CD4-positive, CD25-positive, alpha-beta regulatory T cell (primary cell): Measurements from ENCODE around the gene SRPK1. TPM values are rescaled to one million over a fixed set of nuclear protein-coding genes. Genes with fewer than 3 reads are reported as not detected.

Experiments
- ATAC-seq, 2 donors: fragments of 150-1000 bp; cut with Tn5 transposase; one replicate each; pipeline ENCODE4 v1.10.0; 2021; ENCODE audit warnings: low read depth in 2 of 2, moderate number of reproducible peaks in 2 of 2, moderate library complexity in 1 of 2
- DNase-seq, 3 donors: peaks; one replicate each; pipeline versions ENCODE4 v3.0.0 to v3.0.0-alpha.2; 2012 to 2022; ENCODE audit warnings: mixed read lengths in 1 of 3
- H3K27ac ChIP-seq: one replicate; pipeline ENCODE4 v1.7.0; 2013; ENCODE audit warnings: mild to moderate bottlenecking, low read length; ENCODE audit not compliant: insufficient read depth, poor library complexity, severe bottlenecking
- H3K27me3 ChIP-seq: one replicate; pipeline ENCODE4 v1.7.0; 2013; ENCODE audit warnings: low read length; ENCODE audit not compliant: control insufficient read depth, insufficient read depth
- H3K36me3 ChIP-seq: one replicate; pipeline ENCODE4 v1.7.0; 2013; ENCODE audit warnings: mild to moderate bottlenecking, low read length, moderate library complexity; ENCODE audit not compliant: control insufficient read depth, insufficient read depth
- H3K4me1 ChIP-seq: 2 replicates; pipeline ENCODE4 v1.7.0; 2013; ENCODE audit warnings: mild to moderate bottlenecking, low read length; ENCODE audit not compliant: insufficient read depth, control insufficient read depth, poor library complexity, severe bottlenecking
- H3K4me3 ChIP-seq: one replicate; pipeline ENCODE4 v1.7.0; 2013; ENCODE audit warnings: low read depth, mild to moderate bottlenecking, low read length, moderate library complexity
- H3K9me3 ChIP-seq, 2 experiments: 1 replicate in 1 of 2; 2 replicates in 1 of 2; pipeline ENCODE4 v1.7.0; 2013; ENCODE audit warnings: low read length in 2 of 2, mild to moderate bottlenecking in 1 of 2, moderate library complexity in 1 of 2; ENCODE audit not compliant: control insufficient read depth in 2 of 2
- H3K27ac Mint-ChIP-seq, 3 donors: one replicate each; pipeline ENCODE4 v1.8.0; 2020 to 2022; ENCODE audit warnings: mild to moderate bottlenecking in 3 of 3, mixed read lengths in 3 of 3, moderate library complexity in 2 of 3
- H3K27me3 Mint-ChIP-seq: one replicate; pipeline ENCODE4 v1.8.0; 2022; ENCODE audit warnings: mild to moderate bottlenecking, mixed read lengths
- H3K36me3 Mint-ChIP-seq: one replicate; pipeline ENCODE4 v1.8.0; 2020; ENCODE audit warnings: mixed read lengths
- H3K4me1 Mint-ChIP-seq, 4 donors: one replicate each; pipeline ENCODE4 v1.8.0; 2020 to 2022; ENCODE audit warnings: mixed read lengths in 4 of 4, mild to moderate bottlenecking in 1 of 4
- H3K4me3 Mint-ChIP-seq, 4 donors: one replicate each; pipeline ENCODE4 v1.8.0; 2020 to 2022; ENCODE audit warnings: mild to moderate bottlenecking in 4 of 4, mixed read lengths in 4 of 4, moderate library complexity in 3 of 4
- H3K9me3 Mint-ChIP-seq, 7 donors: one replicate each; pipeline ENCODE4 v1.8.0; 2020 to 2022; ENCODE audit warnings: mixed read lengths in 7 of 7, mild to moderate bottlenecking in 3 of 7, moderate library complexity in 2 of 7
- polyA plus RNA-seq, 4 donors: library from polyadenylated mRNA; unstranded; fragments of 300-500 nt; fragmentation: Illumina TruSeq; gene quantifications; one replicate each; pipeline ENCODE4 v1.2.3, GENCODE V29; 2021
- total RNA-seq: library from RNA; stranded (reverse); gene quantifications from one replicate; pipeline ENCODE4 v1.2.3, GENCODE V29; 2022

SRPK1 gene
- total and polyA plus RNA-seq, 5 donors from 2014 or later, result 47.0 to 65.4 (median 54.7) TPM

GRCh38 chr6:35955970-35956369, 35.1 kb upstream of the SRPK1 start:
- Histone ChIP-seq H3K36me3 (no peaks in the 10 kb centered on the region), H3K9me3 (no peaks in the 10 kb centered on the region), H3K27ac (no peak overlapping the region), H3K4me1 (no peaks in the 10 kb centered on the region), H3K4me3 (no peak overlapping the region), H3K27me3 (peaks cover 13% of the 10 kb centered on the region)
- H3K4me3 Mint-ChIP-seq, result no peak overlapping the region
- no peak overlapping the region for H3K27ac Mint-ChIP-seq
- H3K4me1 Mint-ChIP-seq, result peaks cover 0 to 2% (median 0%) of the 10 kb centered on the region in 4 donors
- no peak for ATAC-seq
- H3K27me3 Mint-ChIP-seq, result peaks cover 19% of the 10 kb centered on the region
- no peaks in the 10 kb centered on the region for H3K36me3 Mint-ChIP-seq
- H3K9me3 Mint-ChIP-seq, result no peaks in the 10 kb centered on the region
- DNase-seq, result peak in 2 of 3 donors; percentile 1 to 7

GRCh38 chr6:35955521-35955920, 34.6 kb upstream of the SRPK1 start:
- H3K4me1 Mint-ChIP-seq, result peaks cover 0 to 2% (median 0%) of the 10 kb centered on the region in 4 donors
- H3K27ac ChIP-seq, result no peak overlapping the region
- H3K36me3 ChIP-seq, result no peaks in the 10 kb centered on the region
- DNase-seq, result no peak
- no peak overlapping the region for H3K4me3 ChIP-seq
- no peak overlapping the region for H3K27ac Mint-ChIP-seq
- H3K27me3 Mint-ChIP-seq, result peaks cover 14% of the 10 kb centered on the region
- H3K9me3 ChIP-seq, result no peaks in the 10 kb centered on the region
- no peaks in the 10 kb centered on the region for H3K9me3 Mint-ChIP-seq
- H3K27me3 ChIP-seq, result peaks cover 10% of the 10 kb centered on the region
- no peak for ATAC-seq
- no peaks in the 10 kb centered on the region for H3K4me1 ChIP-seq
- no peaks in the 10 kb centered on the region for H3K36me3 Mint-ChIP-seq
- no peak overlapping the region for H3K4me3 Mint-ChIP-seq

GRCh38 chr6:35955071-35955470, 34.2 kb upstream of the SRPK1 start:
- no peak for ATAC-seq
- H3K4me3 ChIP-seq, result no peak overlapping the region
- no peak for DNase-seq
- Mint-ChIP-seq H3K4me1 (peaks cover 0 to 2% (median 0%) of the 10 kb centered on the region in 4 donors), H3K4me3 (no peak overlapping the region), H3K36me3 (no peaks in the 10 kb centered on the region), H3K9me3 (no peaks in the 10 kb centered on the region), H3K27me3 (peaks cover 14% of the 10 kb centered on the region), H3K27ac (no peak overlapping the region)
- no peak overlapping the region for H3K27ac ChIP-seq
- H3K9me3 ChIP-seq, result no peaks in the 10 kb centered on the region
- peaks cover 8% of the 10 kb centered on the region for H3K27me3 ChIP-seq
- H3K36me3 ChIP-seq, result no peaks in the 10 kb centered on the region
- H3K4me1 ChIP-seq, result no peaks in the 10 kb centered on the region

GRCh38 chr6:35954333-35954732, 33.4 kb upstream of the SRPK1 start:
- no peak overlapping the region for H3K4me3 Mint-ChIP-seq
- H3K27me3 Mint-ChIP-seq, result peaks cover 11% of the 10 kb centered on the region
- no peak overlapping the region for H3K4me3 ChIP-seq
- no peak for ATAC-seq
- H3K9me3 Mint-ChIP-seq, result no peaks in the 10 kb centered on the region
- no peaks in the 10 kb centered on the region for H3K4me1 ChIP-seq
- no peak overlapping the region for H3K27ac ChIP-seq
- H3K27me3 ChIP-seq, result peaks cover 4% of the 10 kb centered on the region
- H3K36me3 ChIP-seq, result no peaks in the 10 kb centered on the region
- H3K4me1 Mint-ChIP-seq, result peaks cover 0 to 2% (median 0%) of the 10 kb centered on the region in 4 donors
- no peak for DNase-seq
- H3K36me3 Mint-ChIP-seq, result no peaks in the 10 kb centered on the region
- no peak overlapping the region for H3K27ac Mint-ChIP-seq
- no peaks in the 10 kb centered on the region for H3K9me3 ChIP-seq

GRCh38 chr6:35948725-35949124, 27.8 kb upstream of the SRPK1 start:
- no peaks in the 10 kb centered on the region for H3K27me3 ChIP-seq
- Mint-ChIP-seq H3K36me3 (no peaks in the 10 kb centered on the region), H3K9me3 (peaks cover 0 to 1% (median 0%) of the 10 kb centered on the region in 7 donors), H3K27me3 (peaks cover 4% of the 10 kb centered on the region), H3K4me3 (no peak overlapping the region), H3K4me1 (peaks cover 0 to 4% (median 1%) of the 10 kb centered on the region in 4 donors), H3K27ac (no peak overlapping the region)
- no peak overlapping the region for H3K4me3 ChIP-seq
- DNase-seq (peak in 1 of 3 donors; percentile 27), ATAC-seq (no peak)
- no peaks in the 10 kb centered on the region for H3K4me1 ChIP-seq
- H3K36me3 ChIP-seq, result no peaks in the 10 kb centered on the region
- no peak overlapping the region for H3K27ac ChIP-seq
- no peaks in the 10 kb centered on the region for H3K9me3 ChIP-seq

GRCh38 chr6:35945650-35946025, 24.7 kb upstream of the SRPK1 start:
- Mint-ChIP-seq H3K27me3 (peaks cover 14% of the 10 kb centered on the region), H3K9me3 (peaks cover 0 to 1% (median 0%) of the 10 kb centered on the region in 7 donors), H3K27ac (peak overlapping the region in 1 of 3 donors; percentile 11), H3K4me1 (peaks cover 0 to 4% (median 0%) of the 10 kb centered on the region in 4 donors), H3K4me3 (no peak overlapping the region), H3K36me3 (no peaks in the 10 kb centered on the region)
- Histone ChIP-seq H3K4me3 (no peak overlapping the region), H3K36me3 (no peaks in the 10 kb centered on the region), H3K27me3 (no peaks in the 10 kb centered on the region), H3K4me1 (no peaks in the 10 kb centered on the region), H3K9me3 (no peaks in the 10 kb centered on the region), H3K27ac (no peak overlapping the region)
- DNase-seq (no peak), ATAC-seq (no peak)

- no peak overlapping the region for H3K27ac ChIP-seq
- ATAC-seq, result no peak
- DNase-seq, result no peak
- Mint-ChIP-seq H3K36me3 (no peaks in the 10 kb centered on the region), H3K27me3 (peaks cover 20% of the 10 kb centered on the region), H3K27ac (no peak overlapping the region), H3K9me3 (peaks cover 0 to 3% (median 0%) of the 10 kb centered on the region in 7 donors), H3K4me3 (no peak overlapping the region), H3K4me1 (peaks cover 0 to 4% (median 0%) of the 10 kb centered on the region in 4 donors)
- H3K27me3 ChIP-seq, result no peaks in the 10 kb centered on the region
- H3K4me1 ChIP-seq, result no peaks in the 10 kb centered on the region
- no peaks in the 10 kb centered on the region for H3K9me3 ChIP-seq
- H3K36me3 ChIP-seq, result no peaks in the 10 kb centered on the region
- H3K4me3 ChIP-seq, result no peak overlapping the region
Observed at GRCh38 chr6:35943390-35943789, 22.5 kb upstream of the SRPK1 start.

- Mint-ChIP-seq H3K9me3 (peaks cover 0 to 5% (median 0%) of the 10 kb centered on the region in 7 donors), H3K36me3 (no peaks in the 10 kb centered on the region)
Observed at GRCh38 chr6:35942355-35942754, 21.5 kb upstream of the SRPK1 start.

More at GRCh38 chr6:35942355-35942754, 21.5 kb upstream of the SRPK1 start:
- Histone ChIP-seq H3K9me3 (no peaks in the 10 kb centered on the region), H3K27me3 (no peaks in the 10 kb centered on the region), H3K4me3 (no peak overlapping the region), H3K27ac (no peak overlapping the region), H3K36me3 (no peaks in the 10 kb centered on the region), H3K4me1 (no peaks in the 10 kb centered on the region)
- no peak overlapping the region for H3K27ac Mint-ChIP-seq
- H3K4me1 Mint-ChIP-seq, result peaks cover 0 to 4% (median 0%) of the 10 kb centered on the region in 4 donors
- DNase-seq (no peak), ATAC-seq (no peak)
- peaks cover 28% of the 10 kb centered on the region for H3K27me3 Mint-ChIP-seq
- no peak overlapping the region for H3K4me3 Mint-ChIP-seq
